Lung (tissue), 12 donors: Measurements from ENCODE around the gene HEXIM1. TPM values are rescaled to one million over a fixed set of nuclear protein-coding genes. Genes with fewer than 3 reads are reported as not detected.

Source experiments
- ATAC-seq: fragments of 200-7000 bp; cut with Tn5 transposase; one replicate; pipeline ENCODE4 v1.9.1; 2020; ENCODE audit warnings: moderate number of reproducible peaks; ENCODE audit not compliant: insufficient read depth, low FRiP score
- DNase-seq, 3 donors: peaks; one replicate each; pipeline ENCODE4 v3.0.0-alpha.2; 2013 to 2017
- H3K27ac ChIP-seq, 2 donors: one replicate each; pipeline ENCODE4 v1.5.1; 2013; ENCODE audit warnings: mild to moderate bottlenecking in 2 of 2, moderate library complexity in 2 of 2, control low read depth in 1 of 2, inconsistent platforms in 1 of 2, low read depth in 1 of 2, low read length in 1 of 2
- H3K27me3 ChIP-seq, 3 donors: one replicate each; pipeline ENCODE4 v1.5.1; 2013; ENCODE audit warnings: low read length in 2 of 3; ENCODE audit not compliant: control insufficient read depth in 3 of 3, insufficient read depth in 3 of 3
- H3K36me3 ChIP-seq, 4 donors: one replicate each; pipeline ENCODE4 v1.5.1; 2013; ENCODE audit warnings: low read length in 4 of 4, mild to moderate bottlenecking in 1 of 4, moderate library complexity in 1 of 4; ENCODE audit not compliant: control insufficient read depth in 4 of 4, insufficient read depth in 4 of 4
- H3K4me1 ChIP-seq, 5 donors: one replicate each; pipeline ENCODE4 v1.5.1; 2013; ENCODE audit warnings: low read length in 5 of 5, mild to moderate bottlenecking in 2 of 5, moderate library complexity in 1 of 5; ENCODE audit not compliant: control insufficient read depth in 5 of 5, insufficient read depth in 5 of 5
- H3K4me3 ChIP-seq: one replicate; pipeline ENCODE4 v1.5.1; 2013; ENCODE audit warnings: mild to moderate bottlenecking, control low read depth, moderate library complexity
- H3K9ac ChIP-seq, 2 donors: one replicate each; pipeline ENCODE4 v1.5.1; 2013; ENCODE audit warnings: low read length in 2 of 2, control low read depth in 1 of 2; ENCODE audit not compliant: insufficient read depth in 1 of 2
- H3K9me3 ChIP-seq, 4 donors: one replicate each; pipeline ENCODE4 v1.5.1; 2013; ENCODE audit warnings: low read length in 3 of 4, mild to moderate bottlenecking in 1 of 4, moderate library complexity in 1 of 4; ENCODE audit not compliant: control insufficient read depth in 4 of 4, insufficient read depth in 3 of 4
- WGBS, 2 donors: extraction: QIAGEN DNeasy Blood & Tissue Kit; methylation state at CpG; one replicate each; pipeline ENCODE4 v1.1.7; 2013; 5-methylcytosine and 5-hydroxymethylcytosine counted together
- polyA plus RNA-seq, 2 donors: library from polyadenylated mRNA; stranded (reverse); fragments of 200-250 nt; gene quantifications; one replicate each; pipeline ENCODE4 v1.2.1, GENCODE V29; 2013
- total RNA-seq, 2 donors: library from RNA; depleted of rRNA in 1 of 2; stranded (reverse); fragments of >200 nt in 1 of 2; gene quantifications; one replicate each; pipeline ENCODE4 v1.2.1, GENCODE V29; 2014 to 2021
- TF ChIP-seq, protein P1 (sequence below): IDR thresholded peaks from 2 replicates; pipeline ENCODE4 v1.5.1; 2012; ENCODE audit warnings: mild to moderate bottlenecking; ENCODE audit errors: control extremely low read depth, extremely low read depth
- donor health status: control.
- donor health status: control.
- donor health status: Bipolar disorder and iron deficiency.
- donor health status: healthy.
- donor health status: DM: yes; HTN: yes; CAD: no.

Gene HEXIM1
- total and polyA plus RNA-seq, 4 donors = 14.5 to 34.4 (median 22.0) TPM

DNA sequence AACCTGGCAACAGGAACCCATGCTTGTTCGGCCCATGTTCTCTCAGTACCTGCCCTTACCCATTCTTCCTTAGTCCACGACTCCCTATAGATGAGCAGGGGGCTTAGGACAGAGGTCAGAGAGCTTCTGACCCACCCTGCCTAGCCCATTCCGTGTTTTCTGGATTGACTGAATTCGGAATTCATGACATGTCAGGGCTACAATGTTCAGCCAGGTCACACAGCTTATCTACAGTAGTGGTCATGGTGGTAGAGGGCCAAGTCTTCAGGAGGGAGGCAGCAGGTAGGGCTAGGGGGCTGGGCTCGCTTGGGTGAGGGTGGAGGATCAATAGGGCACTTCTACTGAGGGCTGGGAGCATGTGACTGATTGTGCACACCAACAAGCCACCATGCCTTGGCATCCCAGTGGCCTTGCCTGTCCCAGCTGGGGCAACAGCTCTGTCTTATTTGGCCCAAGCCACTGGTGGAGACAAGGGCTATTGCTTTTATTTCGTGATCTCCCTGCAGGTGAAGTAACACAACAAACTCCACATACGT, 16.5 kb downstream of the HEXIM1 start:
- H3K27me3 ChIP-seq = no peaks in the 10 kb centered on the region
- H3K4me3 ChIP-seq = no peak overlapping the region
- H3K36me3 ChIP-seq = peaks cover 0 to 13% (median 5%) of the 10 kb centered on the region in 4 donors
- peak overlapping the region in 1 of 2 donors; percentile 24 for H3K27ac ChIP-seq
- DNase-seq (no peak), ATAC-seq (no peak)
- no peaks in the 10 kb centered on the region for H3K9me3 ChIP-seq
- H3K9ac ChIP-seq = no peak overlapping the region
- TF ChIP-seq, protein P1, sequence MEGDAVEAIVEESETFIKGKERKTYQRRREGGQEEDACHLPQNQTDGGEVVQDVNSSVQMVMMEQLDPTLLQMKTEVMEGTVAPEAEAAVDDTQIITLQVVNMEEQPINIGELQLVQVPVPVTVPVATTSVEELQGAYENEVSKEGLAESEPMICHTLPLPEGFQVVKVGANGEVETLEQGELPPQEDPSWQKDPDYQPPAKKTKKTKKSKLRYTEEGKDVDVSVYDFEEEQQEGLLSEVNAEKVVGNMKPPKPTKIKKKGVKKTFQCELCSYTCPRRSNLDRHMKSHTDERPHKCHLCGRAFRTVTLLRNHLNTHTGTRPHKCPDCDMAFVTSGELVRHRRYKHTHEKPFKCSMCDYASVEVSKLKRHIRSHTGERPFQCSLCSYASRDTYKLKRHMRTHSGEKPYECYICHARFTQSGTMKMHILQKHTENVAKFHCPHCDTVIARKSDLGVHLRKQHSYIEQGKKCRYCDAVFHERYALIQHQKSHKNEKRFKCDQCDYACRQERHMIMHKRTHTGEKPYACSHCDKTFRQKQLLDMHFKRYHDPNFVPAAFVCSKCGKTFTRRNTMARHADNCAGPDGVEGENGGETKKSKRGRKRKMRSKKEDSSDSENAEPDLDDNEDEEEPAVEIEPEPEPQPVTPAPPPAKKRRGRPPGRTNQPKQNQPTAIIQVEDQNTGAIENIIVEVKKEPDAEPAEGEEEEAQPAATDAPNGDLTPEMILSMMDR = no peak
- 80 to 89% methylated on average over 7 of the region's 7 CpGs for WGBS, 2 donors
- peaks cover 0 to 18% (median 5%) of the 10 kb centered on the region in 5 donors for H3K4me1 ChIP-seq

DNA sequence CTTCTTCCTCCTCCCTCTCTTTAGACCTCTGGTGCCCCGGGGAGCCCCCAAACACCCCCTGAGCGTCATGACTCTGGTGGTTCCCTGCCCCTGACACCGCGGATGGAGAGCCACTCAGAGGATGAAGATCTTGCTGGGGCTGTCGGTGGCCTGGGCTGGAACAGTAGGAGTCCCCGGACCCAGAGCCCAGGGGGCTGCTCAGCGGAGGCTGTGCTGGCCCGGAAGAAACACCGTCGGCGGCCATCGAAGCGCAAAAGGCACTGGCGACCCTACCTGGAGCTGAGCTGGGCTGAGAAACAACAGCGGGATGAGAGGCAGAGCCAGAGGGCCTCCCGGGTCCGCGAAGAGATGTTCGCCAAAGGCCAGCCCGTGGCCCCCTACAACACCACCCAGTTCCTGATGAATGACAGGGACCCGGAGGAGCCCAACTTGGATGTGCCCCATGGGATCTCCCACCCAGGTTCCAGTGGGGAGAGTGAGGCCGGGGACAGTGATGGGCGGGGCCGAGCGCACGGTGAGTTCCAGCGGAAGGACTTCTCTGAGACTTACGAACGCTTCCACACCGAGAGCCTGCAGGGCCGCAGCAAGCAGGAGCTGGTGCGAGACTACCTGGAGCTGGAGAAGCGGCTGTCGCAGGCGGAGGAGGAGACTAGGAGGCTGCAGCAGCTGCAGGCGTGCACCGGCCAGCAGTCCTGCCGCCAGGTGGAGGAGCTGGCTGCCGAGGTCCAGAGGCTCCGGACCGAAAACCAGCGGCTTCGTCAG, 20.9 kb downstream of the HEXIM1 start:
- Histone ChIP-seq H3K36me3 (peaks cover 0 to 7% (median 5%) of the 10 kb centered on the region in 4 donors), H3K4me1 (peaks cover 3 to 29% (median 15%) of the 10 kb centered on the region in 5 donors), H3K27me3 (no peaks in the 10 kb centered on the region), H3K9me3 (no peaks in the 10 kb centered on the region), H3K27ac (no peak overlapping the region), H3K9ac (no peak overlapping the region), H3K4me3 (no peak overlapping the region)
- TF ChIP-seq, protein P1 = no peak
- no peak for ATAC-seq
- DNase-seq = no peak
- WGBS, 2 donors = 95 to 96% methylated on average over 43 of the region's 43 CpGs

DNA sequence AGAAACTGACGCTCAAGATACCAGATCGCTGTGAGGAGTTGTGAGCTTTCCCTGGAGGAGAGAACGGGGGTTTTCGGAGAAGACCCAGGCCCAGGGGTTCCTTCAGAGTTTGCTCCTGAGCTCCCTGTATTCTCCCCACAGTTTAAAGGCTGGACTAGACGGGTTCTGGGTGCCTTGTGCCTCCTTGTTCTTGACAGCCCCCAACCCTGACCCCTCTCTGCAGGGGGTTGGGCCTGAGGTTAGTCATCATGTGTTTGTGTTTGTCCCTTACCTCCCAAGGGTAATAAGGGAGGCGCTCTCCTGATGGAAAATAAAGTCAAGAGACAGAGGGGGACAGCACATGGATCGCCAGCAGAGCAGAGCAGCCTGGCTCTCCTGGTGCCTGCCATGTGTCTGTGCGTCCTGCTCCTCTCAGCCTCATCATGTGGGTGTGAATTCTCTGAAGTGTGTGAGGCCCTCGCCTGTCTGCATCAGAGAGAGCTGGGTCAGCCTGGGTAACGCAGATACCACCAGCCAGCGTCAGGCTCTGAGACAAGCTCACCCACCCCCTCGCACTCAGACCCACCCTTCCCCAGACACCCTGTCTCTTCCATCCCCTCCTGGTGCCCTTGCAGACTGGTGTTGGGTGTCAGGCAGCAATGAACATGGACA, 22.1 kb downstream of the HEXIM1 start:
- no peak for DNase-seq
- H3K9me3 ChIP-seq = no peaks in the 10 kb centered on the region
- H3K9ac ChIP-seq = no peak overlapping the region
- no peak overlapping the region for H3K4me3 ChIP-seq
- TF ChIP-seq, protein P1 = no peak
- 88 to 91% methylated on average over 12 of the region's 12 CpGs for WGBS, 2 donors
- no peak for ATAC-seq
- peak overlapping the region; percentile 65 to 86 for H3K27ac ChIP-seq
- peaks cover 3 to 29% (median 15%) of the 10 kb centered on the region in 5 donors for H3K4me1 ChIP-seq
- no peaks in the 10 kb centered on the region for H3K27me3 ChIP-seq
- peaks cover 0 to 7% (median 5%) of the 10 kb centered on the region in 4 donors for H3K36me3 ChIP-seq
